Measurements from ENCODE around the gene NR1H4. TPM values are rescaled to one million over a fixed set of nuclear protein-coding genes. Genes with fewer than 3 reads are reported as not detected.

NR1H4 gene
- total and polyA plus RNA-seq, 2 donors (not counting 1 experiment from before 2014, with no cell fraction given) = not detected

DNA sequence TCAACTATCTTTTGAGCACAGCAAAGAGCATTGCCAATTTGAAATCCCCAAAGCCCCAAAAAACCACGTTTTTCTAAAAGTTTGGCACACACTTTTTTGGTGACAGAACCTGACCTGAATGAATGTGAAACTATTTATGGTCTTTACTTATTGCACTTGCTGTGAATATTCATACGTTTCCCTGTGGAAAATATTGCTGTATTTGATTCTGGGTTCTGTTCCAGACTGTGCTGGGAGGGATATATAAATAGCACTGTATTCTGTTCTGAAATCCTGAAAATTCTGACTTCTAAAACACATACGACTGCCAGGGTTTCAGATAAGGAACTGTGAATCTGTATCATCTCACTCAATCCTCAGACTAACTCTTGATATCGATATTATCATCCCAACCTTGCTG is 35.1 kb downstream of the NR1H4 start:
- ATAC-seq (ENCODE audit: low read depth) = no peak
- DNase-seq = no peak
- no peak overlapping the region for H3K4me2 ChIP-seq (replicated peaks; ENCODE audit: low read depth, low read length, poor library complexity, severe bottlenecking)
- H3K27me3 ChIP-seq (replicated peaks in 1 of 4; ENCODE audit: control extremely low read depth in 1 of 4, control insufficient read depth in 3 of 4, insufficient read depth in 4 of 4, low read length in 3 of 4) = no peaks in the 10 kb centered on the region
- no peak overlapping the region for H3K4me3 Mint-ChIP-seq
- H3K36me3 ChIP-seq (replicated peaks in 1 of 2; ENCODE audit: control extremely low read depth in 1 of 2, control insufficient read depth in 1 of 2, extremely low read depth in 1 of 2, insufficient read depth in 2 of 2, low read length in 1 of 2) = no peaks in the 10 kb centered on the region
- H3K4me1 Mint-ChIP-seq = no peaks in the 10 kb centered on the region
- H3K9ac ChIP-seq (ENCODE audit: low read length) = no peak overlapping the region
- H3K27ac ChIP-seq (ENCODE audit: low read length in 2 of 2) = no peak overlapping the region
- POLR2A ChIA-PET = no interaction called here
- no CpG with 5 or more reads among the region's 4 CpGs for WGBS (ENCODE audit: insufficient coverage)
- H2AFZ ChIP-seq (ENCODE audit: insufficient read depth, low read depth, low read length, poor library complexity, severe bottlenecking) = no peak overlapping the region
- intact Hi-C loops (cut with micrococcal nuclease) = no loop called here
- peaks cover 3% of the 10 kb centered on the region for H3K27me3 Mint-ChIP-seq
- H4K20me1 ChIP-seq (ENCODE audit: control insufficient read depth, insufficient read depth, low read length, poor library complexity, severe bottlenecking) = no peaks in the 10 kb centered on the region
- no peaks in the 10 kb centered on the region for H3K9me3 ChIP-seq (ENCODE audit: control extremely low read depth in 1 of 3, control insufficient read depth in 2 of 3, insufficient read depth in 1 of 3, low read length in 2 of 3)
- no peak overlapping the region for H3K27ac Mint-ChIP-seq
- no peaks in the 10 kb centered on the region for H3K79me2 ChIP-seq (ENCODE audit: control insufficient read depth, insufficient read depth, low read length)
- no peaks in the 10 kb centered on the region for H3K4me1 ChIP-seq (ENCODE audit: control insufficient read depth in 2 of 2, insufficient read depth in 2 of 2, low read length in 2 of 2)
- no peaks in the 10 kb centered on the region for H3K9me3 Mint-ChIP-seq (ENCODE audit: insufficient read depth)
- CTCF ChIA-PET = no interaction called here
- TF ChIP-seq EZH2 (IDR thresholded peaks at IDR 0.05; ENCODE audit: borderline replicate concordance, insufficient read depth, low read depth, low read length, poor library complexity, severe bottlenecking) (no peak), CTCF (IDR thresholded peaks at IDR 0.05) (no peak)
- no peak overlapping the region for H3K4me3 ChIP-seq (ENCODE audit: control extremely low read depth in 1 of 5, extremely low read depth in 1 of 5, insufficient read depth in 1 of 5, low read depth in 2 of 5, low read length in 4 of 5)

- no peak for DNase-seq
- Histone ChIP-seq H2AFZ (ENCODE audit: insufficient read depth, low read depth, low read length, poor library complexity, severe bottlenecking) (no peak overlapping the region), H3K4me1 (ENCODE audit: control insufficient read depth in 2 of 2, insufficient read depth in 2 of 2, low read length in 2 of 2) (no peaks in the 10 kb centered on the region), H3K27me3 (replicated peaks in 1 of 4; ENCODE audit: control extremely low read depth in 1 of 4, control insufficient read depth in 3 of 4, insufficient read depth in 4 of 4, low read length in 3 of 4) (no peaks in the 10 kb centered on the region), H3K36me3 (replicated peaks in 1 of 2; ENCODE audit: control extremely low read depth in 1 of 2, control insufficient read depth in 1 of 2, extremely low read depth in 1 of 2, insufficient read depth in 2 of 2, low read length in 1 of 2) (no peaks in the 10 kb centered on the region), H3K79me2 (ENCODE audit: control insufficient read depth, insufficient read depth, low read length) (no peaks in the 10 kb centered on the region), H3K4me2 (replicated peaks; ENCODE audit: low read depth, low read length, poor library complexity, severe bottlenecking) (no peak overlapping the region), H3K9me3 (ENCODE audit: control extremely low read depth in 1 of 3, control insufficient read depth in 2 of 3, insufficient read depth in 1 of 3, low read length in 2 of 3) (peaks cover 0 to 1% (median 0%) of the 10 kb centered on the region in 3 donors), H4K20me1 (ENCODE audit: control insufficient read depth, insufficient read depth, low read length, poor library complexity, severe bottlenecking) (no peaks in the 10 kb centered on the region), H3K27ac (ENCODE audit: low read length in 2 of 2) (no peak overlapping the region), H3K9ac (ENCODE audit: low read length) (no peak overlapping the region), H3K4me3 (ENCODE audit: control extremely low read depth in 1 of 5, extremely low read depth in 1 of 5, insufficient read depth in 1 of 5, low read depth in 2 of 5, low read length in 4 of 5) (no peak overlapping the region)
- Mint-ChIP-seq H3K27ac (no peak overlapping the region), H3K27me3 (no peaks in the 10 kb centered on the region), H3K4me1 (no peaks in the 10 kb centered on the region), H3K9me3 (ENCODE audit: insufficient read depth) (peaks cover 4% of the 10 kb centered on the region), H3K4me3 (no peak overlapping the region)
- WGBS (ENCODE audit: insufficient coverage) = 83% methylated on average over 1 of the region's 3 CpGs
- intact Hi-C loops (cut with micrococcal nuclease) = no loop called here
- ChIA-PET CTCF (no interaction called here), POLR2A (no interaction called here)
- no peak for ATAC-seq (ENCODE audit: low read depth)
- no peak for TF ChIP-seq EZH2 (IDR thresholded peaks at IDR 0.05; ENCODE audit: borderline replicate concordance, insufficient read depth, low read depth, low read length, poor library complexity, severe bottlenecking)
These were observed 39.0 kb downstream of the NR1H4 start for GRCh38 chr12:100512692-100513091.
